Measurements from ENCODE around the gene PANK2. TPM values are rescaled to one million over a fixed set of nuclear protein-coding genes. Genes with fewer than 3 reads are reported as not detected.
"Not testable (repeated sequence)": the region's sequence is repeated elsewhere in the genome, so short reads cannot be mapped to it uniquely, and the experiment has no call there.

Gene PANK2
- total RNA-seq, 1 donor from 2014 or later: 48.7 TPM

- DNase-seq (ENCODE audit: extremely low read depth, low read depth, low spot score): no peak
Observed at GRCh38 chr20:3869839-3870634, 19.1 kb upstream of the PANK2 start.

- no peak for DNase-seq (ENCODE audit: extremely low read depth, low read depth, low spot score)
Observed at GRCh38 chr20:3871550-3872265, 17.5 kb upstream of the PANK2 start.

- no peak for DNase-seq (ENCODE audit: extremely low read depth, low read depth, low spot score)
Observed at GRCh38 chr20:3873507-3873906, 15.7 kb upstream of the PANK2 start.

- DNase-seq (ENCODE audit: extremely low read depth, low read depth, low spot score): no peak
Observed at GRCh38 chr20:3874194-3874844, 14.9 kb upstream of the PANK2 start.

- DNase-seq (ENCODE audit: extremely low read depth, low read depth, low spot score): no peak
Observed at GRCh38 chr20:3875378-3875974, 13.7 kb upstream of the PANK2 start.

- DNase-seq (ENCODE audit: extremely low read depth, low read depth, low spot score): no peak
Observed at GRCh38 chr20:3876000-3876399, 13.2 kb upstream of the PANK2 start.

- no peak for DNase-seq (ENCODE audit: extremely low read depth, low read depth, low spot score)
Observed at GRCh38 chr20:3876676-3877075, 12.5 kb upstream of the PANK2 start.

- DNase-seq (ENCODE audit: extremely low read depth, low read depth, low spot score): not testable (repeated sequence)
Observed at GRCh38 chr20:3878921-3879274, 10.3 kb upstream of the PANK2 start.

GRCh38 chr20:3885715-3886114 lies 3.5 kb upstream of the PANK2 start:
- no peak for DNase-seq (ENCODE audit: extremely low read depth, low read depth, low spot score)

GRCh38 chr20:3887876-3888620 lies 1.1 kb upstream of the PANK2 start:
- no peak for DNase-seq (ENCODE audit: extremely low read depth, low read depth, low spot score)

GRCh38 chr20:3889489-3890397 lies 556 bp downstream of the PANK2 start:
- DNase-seq (ENCODE audit: extremely low read depth, low read depth, low spot score): no peak

- no peak for DNase-seq (ENCODE audit: extremely low read depth, low read depth, low spot score)
Observed at GRCh38 chr20:3890398-3890751, 1.2 kb downstream of the PANK2 start.

GRCh38 chr20:3890999-3891929 lies 2.1 kb downstream of the PANK2 start:
- no peak for DNase-seq (ENCODE audit: extremely low read depth, low read depth, low spot score)

- DNase-seq (ENCODE audit: extremely low read depth, low read depth, low spot score): no peak
Observed at GRCh38 chr20:3894796-3895195, 5.6 kb downstream of the PANK2 start.

- no peak for DNase-seq (ENCODE audit: extremely low read depth, low read depth, low spot score)
Observed at GRCh38 chr20:3896302-3896701, 7.1 kb downstream of the PANK2 start.

- no peak for DNase-seq (ENCODE audit: extremely low read depth, low read depth, low spot score)
Observed at GRCh38 chr20:3896853-3897583, 7.8 kb downstream of the PANK2 start.

GRCh38 chr20:3898181-3898580 lies 9.0 kb downstream of the PANK2 start:
- DNase-seq (ENCODE audit: extremely low read depth, low read depth, low spot score): not testable (repeated sequence)

GRCh38 chr20:3898639-3899038 lies 9.5 kb downstream of the PANK2 start:
- no peak for DNase-seq (ENCODE audit: extremely low read depth, low read depth, low spot score)
